Stimulated activated CD4-positive, alpha-beta T cell treated with anti-CD3 and anti-CD28 coated beads, Interleukin-4, amount 100 ng/mL, for 4 hours (primary cell): ENCODE measurements around the gene CUX1.
A peak's percentile ranks its signal among the peaks of the same experiment; 100 is the strongest.

ENCODE experiments used
- DNase-seq, 2 experiments: peaks; one replicate each; pipeline ENCODE4 v3.0.0-alpha.2; 2020

Gene CUX1

GRCh38 chr7:102283477-102284189 is 466.2 kb downstream of the CUX1 start:
- DNase-seq = no peak

- no peak for DNase-seq
Measured at GRCh38 chr7:102284399-102284798, 467.0 kb downstream of the CUX1 start.

GRCh38 chr7:102284891-102285539 is 467.6 kb downstream of the CUX1 start:
- DNase-seq = no peak

GRCh38 chr7:102285540-102286236 is 468.3 kb downstream of the CUX1 start:
- no peak for DNase-seq

GRCh38 chr7:102286237-102287110 is 469.0 kb downstream of the CUX1 start, which contains the start of gene SH2B2:
TSS of gene SH2B2 (plus strand) at chr7:102286868. CDS start at chr7:102300551, 13,683 bp downstream.
- peak; percentile 36 to 52 for DNase-seq

GRCh38 chr7:102287111-102287980 is 469.9 kb downstream of the CUX1 start:
- no peak for DNase-seq

- DNase-seq = no peak
Measured at GRCh38 chr7:102287981-102288278, 470.5 kb downstream of the CUX1 start.

GRCh38 chr7:102288285-102288930 is 471.0 kb downstream of the CUX1 start:
- no peak for DNase-seq

GRCh38 chr7:102289057-102289456 is 471.6 kb downstream of the CUX1 start:
- no peak for DNase-seq

GRCh38 chr7:102291056-102291915 is 473.9 kb downstream of the CUX1 start:
- peak; percentile 19 to 62 for DNase-seq

- DNase-seq = no peak
Measured at GRCh38 chr7:102291916-102292267, 474.5 kb downstream of the CUX1 start.

GRCh38 chr7:102292813-102293798 is 475.7 kb downstream of the CUX1 start:
- DNase-seq = no peak

- DNase-seq = no peak
Measured at GRCh38 chr7:102294589-102294988, 477.2 kb downstream of the CUX1 start.

- no peak for DNase-seq
Measured at GRCh38 chr7:102295346-102296178, 478.1 kb downstream of the CUX1 start.

- no peak for DNase-seq
Measured at GRCh38 chr7:102296179-102296438, 478.7 kb downstream of the CUX1 start.

GRCh38 chr7:102296514-102296913 is 479.1 kb downstream of the CUX1 start:
- DNase-seq = no peak

GRCh38 chr7:102297487-102298218 is 480.2 kb downstream of the CUX1 start:
- no peak for DNase-seq

- DNase-seq = no peak
Measured at GRCh38 chr7:102300643-102301221, 483.3 kb downstream of the CUX1 start.
